Ovary (tissue), 3 donors: Measurements from ENCODE around the gene HSPA4L.

ENCODE experiments used
- EP300 ChIP-seq: sonication (generic); formaldehyde crosslinking; IDR thresholded peaks from one replicate; pipeline ENCODE4 v1.6.1; 2017; ENCODE audit warnings: antibody characterized with exemption
- POLR2A ChIP-seq: fragments of 450-650 bp; IDR thresholded peaks from one replicate; pipeline ENCODE4 v1.6.1; 2017; ENCODE audit warnings: antibody characterized with exemption, mild to moderate bottlenecking, moderate library complexity
- TF ChIP-seq, protein P1 (sequence below), 3 donors: fragments of 450-650 bp in 2 of 3; fragments of 200-600 bp in 1 of 3; IDR thresholded peaks; one replicate each; pipeline versions ENCODE4 v1.5.1 to v1.8.0; 2016 to 2022; ENCODE audit warnings: antibody characterized with exemption in 3 of 3, mild to moderate bottlenecking in 1 of 3
- donor health status: DM: no; HTN: no; CAD: no.

DNA sequence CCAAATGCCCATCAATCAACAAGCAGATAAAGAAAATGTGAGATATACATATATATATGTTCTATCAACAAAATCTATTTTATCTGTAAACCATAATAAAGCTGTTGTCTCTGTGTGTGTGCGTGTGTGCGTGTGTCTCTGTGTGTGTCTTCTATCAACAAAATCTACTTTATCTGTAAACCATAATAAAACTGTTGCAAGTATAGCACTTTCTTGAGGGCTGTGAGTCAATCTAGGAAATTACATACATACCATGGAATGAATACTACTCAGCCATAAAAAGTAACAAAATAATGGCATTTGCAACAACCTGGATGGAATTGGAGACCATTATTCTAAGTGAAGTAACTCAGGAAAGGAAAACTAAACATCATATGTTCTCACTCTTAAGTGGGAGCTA lies 86.1 kb downstream of the HSPA4L start:
- TF ChIP-seq POLR2A: no peak
- TF ChIP-seq, protein P1, sequence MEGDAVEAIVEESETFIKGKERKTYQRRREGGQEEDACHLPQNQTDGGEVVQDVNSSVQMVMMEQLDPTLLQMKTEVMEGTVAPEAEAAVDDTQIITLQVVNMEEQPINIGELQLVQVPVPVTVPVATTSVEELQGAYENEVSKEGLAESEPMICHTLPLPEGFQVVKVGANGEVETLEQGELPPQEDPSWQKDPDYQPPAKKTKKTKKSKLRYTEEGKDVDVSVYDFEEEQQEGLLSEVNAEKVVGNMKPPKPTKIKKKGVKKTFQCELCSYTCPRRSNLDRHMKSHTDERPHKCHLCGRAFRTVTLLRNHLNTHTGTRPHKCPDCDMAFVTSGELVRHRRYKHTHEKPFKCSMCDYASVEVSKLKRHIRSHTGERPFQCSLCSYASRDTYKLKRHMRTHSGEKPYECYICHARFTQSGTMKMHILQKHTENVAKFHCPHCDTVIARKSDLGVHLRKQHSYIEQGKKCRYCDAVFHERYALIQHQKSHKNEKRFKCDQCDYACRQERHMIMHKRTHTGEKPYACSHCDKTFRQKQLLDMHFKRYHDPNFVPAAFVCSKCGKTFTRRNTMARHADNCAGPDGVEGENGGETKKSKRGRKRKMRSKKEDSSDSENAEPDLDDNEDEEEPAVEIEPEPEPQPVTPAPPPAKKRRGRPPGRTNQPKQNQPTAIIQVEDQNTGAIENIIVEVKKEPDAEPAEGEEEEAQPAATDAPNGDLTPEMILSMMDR (IDR thresholded peaks at IDR 0.05): no peak
- no peak for TF ChIP-seq EP300
